ENCODE data around the gene ADARB2.

GRCh38 chr10:1169186-1169885 is 568.0 kb downstream of the ADARB2 start:
- no peak for TF ChIP-seq CTCF (IDR thresholded peaks at IDR 0.05; ENCODE audit: poor library complexity)
- no peak for TF ChIP-seq EZH2 (IDR thresholded peaks at IDR 0.05; ENCODE audit: borderline replicate concordance)
- TF ChIP-seq EZH2phosphoT487 (IDR thresholded peaks at IDR 0.05; ENCODE audit: low read depth, severe bottlenecking, unreplicated experiment): no peak

Measured in hepatocyte (in vitro differentiated cells).